HL-60 (cell line): Measurements from ENCODE around the gene MDM2.

Source experiments
- DNase-seq, 2 experiments: peaks; one replicate each; pipeline ENCODE4 v3.0.0-alpha.2; 2010 to 2020; ENCODE audit warnings: low read depth in 1 of 2, low spot score in 1 of 2
- H3K27ac ChIP-seq: fragments of 250-450 bp; sonication (Bioruptor Pico); replicated peaks from 2 replicates; pipeline ENCODE4 v1.5.1; 2020; ENCODE audit warnings: mild to moderate bottlenecking, moderate library complexity
- H3K27me3 ChIP-seq: fragments of 250-450 bp; sonication (Bioruptor Pico); 2 replicates; pipeline ENCODE4 v1.5.1; 2021; ENCODE audit warnings: mild to moderate bottlenecking, moderate library complexity; ENCODE audit not compliant: insufficient read depth, poor library complexity, severe bottlenecking
- H3K4me3 ChIP-seq: replicated peaks from 2 replicates; pipeline ENCODE4 v1.5.1; 2011; ENCODE audit warnings: mild to moderate bottlenecking, control low read depth, low read length; ENCODE audit not compliant: insufficient read depth
- GABPA ChIP-seq: IDR thresholded peaks from 2 replicates; pipeline ENCODE4 v1.6.1; 2012; ENCODE audit warnings: low read depth
- POLR2AphosphoS5 ChIP-seq: IDR thresholded peaks from 2 replicates; pipeline ENCODE4 v1.6.1; 2012; ENCODE audit warnings: low read depth
- SPI1 ChIP-seq: IDR thresholded peaks from 2 replicates; pipeline ENCODE4 v1.6.1; 2012; ENCODE audit warnings: low read depth, mild to moderate bottlenecking, borderline replicate concordance
- TF ChIP-seq, protein P1 (sequence below): IDR thresholded peaks from one replicate; pipeline ENCODE4 v1.5.1; 2011; ENCODE audit warnings: low read length, control low read depth, inconsistent platforms; ENCODE audit not compliant: insufficient read depth
- TF ChIP-seq, protein P2 (sequence below): IDR thresholded peaks from 2 replicates; pipeline ENCODE4 v1.6.1; 2012; ENCODE audit warnings: low read depth; ENCODE audit not compliant: insufficient replicate concordance

The MDM2 gene

DNA sequence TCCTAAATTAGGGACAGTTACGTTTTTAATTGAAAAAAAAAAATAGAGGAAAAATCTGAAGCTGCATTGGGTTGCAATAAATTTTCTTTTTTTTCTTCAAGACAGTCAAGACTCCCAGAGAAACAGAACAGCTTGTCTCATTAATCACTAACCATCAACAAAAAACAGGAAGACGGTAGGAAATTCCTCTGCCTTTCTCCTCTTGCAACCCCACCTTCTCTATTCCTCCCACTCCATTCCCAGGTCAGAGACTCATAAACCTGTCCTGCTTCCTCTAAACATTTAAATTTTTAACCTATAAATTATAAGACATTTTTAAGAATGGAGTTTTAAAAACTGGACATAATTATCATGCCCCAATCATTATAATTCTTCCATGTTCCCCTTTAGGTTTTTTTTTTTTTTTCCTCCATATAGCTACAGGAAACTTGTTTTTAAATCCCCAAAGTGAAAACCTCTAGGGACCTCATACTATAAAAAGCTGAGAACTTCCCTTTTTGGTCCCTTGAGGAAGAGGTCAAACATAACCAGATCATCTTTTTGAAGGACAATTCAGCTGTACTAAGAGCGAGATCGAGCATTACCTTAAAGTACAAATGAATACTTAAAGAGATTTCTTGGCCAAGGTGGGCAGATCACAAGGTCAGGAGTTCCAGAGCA, 89.0 kb downstream of the MDM2 start:
- no peaks in the 10 kb centered on the region for H3K27me3 ChIP-seq
- DNase-seq: peak in 1 of 2 experiments; percentile 7
- H3K4me3 ChIP-seq: no peak overlapping the region
- TF ChIP-seq GABPA (no peak), POLR2AphosphoS5 (no peak), SPI1 (peak; percentile 26; the same call in 1 of the 2 replicates)
- TF ChIP-seq, protein P1, sequence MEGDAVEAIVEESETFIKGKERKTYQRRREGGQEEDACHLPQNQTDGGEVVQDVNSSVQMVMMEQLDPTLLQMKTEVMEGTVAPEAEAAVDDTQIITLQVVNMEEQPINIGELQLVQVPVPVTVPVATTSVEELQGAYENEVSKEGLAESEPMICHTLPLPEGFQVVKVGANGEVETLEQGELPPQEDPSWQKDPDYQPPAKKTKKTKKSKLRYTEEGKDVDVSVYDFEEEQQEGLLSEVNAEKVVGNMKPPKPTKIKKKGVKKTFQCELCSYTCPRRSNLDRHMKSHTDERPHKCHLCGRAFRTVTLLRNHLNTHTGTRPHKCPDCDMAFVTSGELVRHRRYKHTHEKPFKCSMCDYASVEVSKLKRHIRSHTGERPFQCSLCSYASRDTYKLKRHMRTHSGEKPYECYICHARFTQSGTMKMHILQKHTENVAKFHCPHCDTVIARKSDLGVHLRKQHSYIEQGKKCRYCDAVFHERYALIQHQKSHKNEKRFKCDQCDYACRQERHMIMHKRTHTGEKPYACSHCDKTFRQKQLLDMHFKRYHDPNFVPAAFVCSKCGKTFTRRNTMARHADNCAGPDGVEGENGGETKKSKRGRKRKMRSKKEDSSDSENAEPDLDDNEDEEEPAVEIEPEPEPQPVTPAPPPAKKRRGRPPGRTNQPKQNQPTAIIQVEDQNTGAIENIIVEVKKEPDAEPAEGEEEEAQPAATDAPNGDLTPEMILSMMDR: no peak
- TF ChIP-seq, protein P2, sequence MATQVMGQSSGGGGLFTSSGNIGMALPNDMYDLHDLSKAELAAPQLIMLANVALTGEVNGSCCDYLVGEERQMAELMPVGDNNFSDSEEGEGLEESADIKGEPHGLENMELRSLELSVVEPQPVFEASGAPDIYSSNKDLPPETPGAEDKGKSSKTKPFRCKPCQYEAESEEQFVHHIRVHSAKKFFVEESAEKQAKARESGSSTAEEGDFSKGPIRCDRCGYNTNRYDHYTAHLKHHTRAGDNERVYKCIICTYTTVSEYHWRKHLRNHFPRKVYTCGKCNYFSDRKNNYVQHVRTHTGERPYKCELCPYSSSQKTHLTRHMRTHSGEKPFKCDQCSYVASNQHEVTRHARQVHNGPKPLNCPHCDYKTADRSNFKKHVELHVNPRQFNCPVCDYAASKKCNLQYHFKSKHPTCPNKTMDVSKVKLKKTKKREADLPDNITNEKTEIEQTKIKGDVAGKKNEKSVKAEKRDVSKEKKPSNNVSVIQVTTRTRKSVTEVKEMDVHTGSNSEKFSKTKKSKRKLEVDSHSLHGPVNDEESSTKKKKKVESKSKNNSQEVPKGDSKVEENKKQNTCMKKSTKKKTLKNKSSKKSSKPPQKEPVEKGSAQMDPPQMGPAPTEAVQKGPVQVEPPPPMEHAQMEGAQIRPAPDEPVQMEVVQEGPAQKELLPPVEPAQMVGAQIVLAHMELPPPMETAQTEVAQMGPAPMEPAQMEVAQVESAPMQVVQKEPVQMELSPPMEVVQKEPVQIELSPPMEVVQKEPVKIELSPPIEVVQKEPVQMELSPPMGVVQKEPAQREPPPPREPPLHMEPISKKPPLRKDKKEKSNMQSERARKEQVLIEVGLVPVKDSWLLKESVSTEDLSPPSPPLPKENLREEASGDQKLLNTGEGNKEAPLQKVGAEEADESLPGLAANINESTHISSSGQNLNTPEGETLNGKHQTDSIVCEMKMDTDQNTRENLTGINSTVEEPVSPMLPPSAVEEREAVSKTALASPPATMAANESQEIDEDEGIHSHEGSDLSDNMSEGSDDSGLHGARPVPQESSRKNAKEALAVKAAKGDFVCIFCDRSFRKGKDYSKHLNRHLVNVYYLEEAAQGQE: no peak
- no peak overlapping the region for H3K27ac ChIP-seq

DNA sequence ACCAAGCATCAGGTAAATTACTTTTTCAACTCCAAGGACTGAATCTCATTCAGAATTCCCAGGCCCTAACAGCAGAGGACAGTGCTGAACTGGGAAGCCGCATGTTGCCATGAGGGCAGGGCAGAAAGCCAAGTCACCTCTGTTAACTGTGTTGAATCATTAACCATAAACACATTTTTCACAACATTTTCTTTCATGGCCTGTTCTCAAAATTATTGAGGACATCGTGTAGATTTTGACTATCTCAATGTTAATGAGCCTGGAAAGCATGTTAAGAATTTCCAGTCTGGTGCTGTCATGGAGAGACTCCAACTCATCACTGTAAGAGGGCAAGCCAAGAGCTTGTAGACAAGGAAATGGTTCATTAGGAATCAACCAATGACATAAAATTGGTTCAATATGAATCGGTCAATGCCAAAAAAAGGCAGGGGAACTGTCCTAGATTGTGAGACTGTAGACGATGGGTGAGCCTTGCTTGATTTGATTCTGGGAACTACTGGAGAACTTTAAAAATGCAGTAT, 91.3 kb downstream of the MDM2 start:
- TF ChIP-seq, protein P1: no peak
- TF ChIP-seq POLR2AphosphoS5 (no peak), SPI1 (no peak), GABPA (no peak)
- TF ChIP-seq, protein P2: no peak
- Histone ChIP-seq H3K27me3 (no peaks in the 10 kb centered on the region), H3K27ac (no peak overlapping the region), H3K4me3 (no peak overlapping the region)
- no peak for DNase-seq

DNA sequence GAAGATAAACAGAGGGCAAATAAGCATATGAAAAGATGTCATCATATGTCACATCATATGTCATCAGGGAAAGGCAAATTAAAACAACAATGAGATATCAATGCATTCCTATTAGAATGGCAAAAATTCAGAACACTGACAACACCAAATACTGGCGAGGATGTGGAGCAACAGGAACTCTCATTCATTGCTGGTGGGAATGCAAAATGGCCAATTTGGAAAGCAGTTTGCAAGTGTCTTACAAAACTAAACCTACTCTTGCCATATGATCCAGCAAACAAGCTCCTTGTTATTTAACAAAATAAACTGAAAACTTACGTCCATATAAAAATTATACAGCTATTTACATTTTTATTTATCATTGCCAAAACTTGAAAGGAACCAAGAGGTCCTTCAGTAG, 92.3 kb downstream of the MDM2 start:
- TF ChIP-seq POLR2AphosphoS5: no peak
- no peaks in the 10 kb centered on the region for H3K27me3 ChIP-seq
- no peak overlapping the region for H3K27ac ChIP-seq
- no peak for DNase-seq
- no peak overlapping the region for H3K4me3 ChIP-seq
